ENCODE data around the gene ASH1L. TPM values are rescaled to one million over a fixed set of nuclear protein-coding genes. Genes with fewer than 3 reads are reported as not detected.
A peak's percentile ranks its signal among the peaks of the same experiment; 100 is the strongest.
"Not testable (repeated sequence)": the region's sequence is repeated elsewhere in the genome, so short reads cannot be mapped to it uniquely, and the experiment has no call there.

Gene ASH1L
- 100 to 1,000 TPM in 1 of 3 donors, 10 to 100 TPM in 2; 83.2 to 103 (median 85.6) TPM for total RNA-seq

- Histone ChIP-seq H3K4me3 (peak within 1 kb of the TSS; percentile 75 to 99 (median 81)), H3K27ac (peak within 1 kb of the TSS; percentile 95 to 100), H3K4me1 (peaks cover 0 to 8% of the 10 kb centered on the region in 2 donors), H3K36me3 (no peaks in the 10 kb centered on the region), H3K27me3 (no peaks in the 10 kb centered on the region), H3K9me3 (no peaks in the 10 kb centered on the region)
- intact Hi-C loops (cut with DNase I; ENCODE audit: low total_unique reads), result no loop called here
- TF ChIP-seq, protein P1, sequence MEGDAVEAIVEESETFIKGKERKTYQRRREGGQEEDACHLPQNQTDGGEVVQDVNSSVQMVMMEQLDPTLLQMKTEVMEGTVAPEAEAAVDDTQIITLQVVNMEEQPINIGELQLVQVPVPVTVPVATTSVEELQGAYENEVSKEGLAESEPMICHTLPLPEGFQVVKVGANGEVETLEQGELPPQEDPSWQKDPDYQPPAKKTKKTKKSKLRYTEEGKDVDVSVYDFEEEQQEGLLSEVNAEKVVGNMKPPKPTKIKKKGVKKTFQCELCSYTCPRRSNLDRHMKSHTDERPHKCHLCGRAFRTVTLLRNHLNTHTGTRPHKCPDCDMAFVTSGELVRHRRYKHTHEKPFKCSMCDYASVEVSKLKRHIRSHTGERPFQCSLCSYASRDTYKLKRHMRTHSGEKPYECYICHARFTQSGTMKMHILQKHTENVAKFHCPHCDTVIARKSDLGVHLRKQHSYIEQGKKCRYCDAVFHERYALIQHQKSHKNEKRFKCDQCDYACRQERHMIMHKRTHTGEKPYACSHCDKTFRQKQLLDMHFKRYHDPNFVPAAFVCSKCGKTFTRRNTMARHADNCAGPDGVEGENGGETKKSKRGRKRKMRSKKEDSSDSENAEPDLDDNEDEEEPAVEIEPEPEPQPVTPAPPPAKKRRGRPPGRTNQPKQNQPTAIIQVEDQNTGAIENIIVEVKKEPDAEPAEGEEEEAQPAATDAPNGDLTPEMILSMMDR (IDR thresholded peaks at IDR 0.05), result peak in 2 of 3 donors; percentile 28 to 42
- TF ChIP-seq POLR2AphosphoS5 (IDR thresholded peaks at IDR 0.05), result peak; percentile 88 to 93 (median 92)
- TF ChIP-seq POLR2A (IDR thresholded peaks at IDR 0.05), result peak; percentile 83
- peak; percentile 88 to 94 for DNase-seq (ENCODE audit: low spot score in 2 of 2)
These were observed at the start of gene ASH1L for GRCh38 chr1:155562581-155563376. TSS of gene ASH1L (minus strand) at chr1:155562803. CDS start at chr1:155521519, 41,284 bp downstream.

- H3K27me3 ChIP-seq; H3K4me1 ChIP-seq; H3K9me3 ChIP-seq; DNase-seq (ENCODE audit: low spot score in 2 of 2); intact Hi-C loops (cut with DNase I; ENCODE audit: low total_unique reads); H3K36me3 ChIP-seq; H3K27ac ChIP-seq: not testable (repeated sequence)
- peak overlapping the region; percentile 38 to 80 (median 72) for H3K4me3 ChIP-seq
These were observed 47.6 kb upstream of the ASH1L start for GRCh38 chr1:155610257-155610647.

GRCh38 chr1:155609515-155610256, 47.1 kb upstream of the ASH1L start, which contains the start of gene MSTO1:
TSS of gene MSTO1 (plus strand) at chr1:155610218. CDS start at chr1:155610249, 31 bp downstream.
- Histone ChIP-seq H3K27ac (peak within 1 kb of the TSS; percentile 84), H3K36me3 (no peaks in the 10 kb centered on the region), H3K9me3 (no peaks in the 10 kb centered on the region), H3K4me3 (peak within 1 kb of the TSS; percentile 38 to 80 (median 72)), H3K4me1 (no peaks in the 10 kb centered on the region), H3K27me3 (no peaks in the 10 kb centered on the region)
- intact Hi-C loops (cut with DNase I; ENCODE audit: low total_unique reads), result no loop called here
- peak; percentile 96 to 98 for DNase-seq (ENCODE audit: low spot score in 2 of 2)
- TF ChIP-seq, protein P1 (IDR thresholded peaks at IDR 0.05), result no peak
- peak; percentile 35 for TF ChIP-seq POLR2A (IDR thresholded peaks at IDR 0.05)
- TF ChIP-seq POLR2AphosphoS5 (IDR thresholded peaks at IDR 0.05), result peak; percentile 46 to 64 (median 54)

DNA sequence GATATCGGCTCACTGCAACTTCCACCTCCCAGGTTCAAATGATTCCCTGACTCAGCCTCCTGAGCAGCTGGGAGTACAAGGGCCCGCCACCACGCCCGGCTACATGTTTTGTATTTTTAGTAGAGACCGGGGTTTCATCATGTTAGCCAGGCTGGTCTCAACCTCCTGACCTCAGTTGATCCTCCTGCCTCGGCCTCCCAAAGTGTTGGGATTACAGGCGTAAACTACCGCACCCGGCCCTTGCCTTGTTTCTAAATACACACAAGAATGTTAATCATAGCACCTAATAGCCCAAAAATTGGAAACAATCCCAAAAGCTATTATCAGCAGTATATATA, 46.3 kb upstream of the ASH1L start:
- intact Hi-C loops (cut with DNase I; ENCODE audit: low total_unique reads), result no loop called here
- Histone ChIP-seq H3K36me3 (no peaks in the 10 kb centered on the region), H3K4me1 (no peaks in the 10 kb centered on the region), H3K27ac (no peak overlapping the region), H3K9me3 (no peaks in the 10 kb centered on the region), H3K4me3 (no peak overlapping the region), H3K27me3 (no peaks in the 10 kb centered on the region)
- no peak for TF ChIP-seq POLR2A (IDR thresholded peaks at IDR 0.05)
- no peak for TF ChIP-seq POLR2AphosphoS5 (IDR thresholded peaks at IDR 0.05)
- TF ChIP-seq, protein P1 (IDR thresholded peaks at IDR 0.05), result no peak
- no peak for DNase-seq (ENCODE audit: low spot score in 2 of 2)

GRCh38 chr1:155607708-155608107, 45.1 kb upstream of the ASH1L start:
- intact Hi-C loops (cut with DNase I; ENCODE audit: low total_unique reads), result no loop called here
- no peaks in the 10 kb centered on the region for H3K4me1 ChIP-seq
- no peak for DNase-seq (ENCODE audit: low spot score in 2 of 2)
- H3K36me3 ChIP-seq, result no peaks in the 10 kb centered on the region
- no peak for TF ChIP-seq POLR2AphosphoS5 (IDR thresholded peaks at IDR 0.05)
- TF ChIP-seq, protein P1 (IDR thresholded peaks at IDR 0.05), result no peak
- no peak for TF ChIP-seq POLR2A (IDR thresholded peaks at IDR 0.05)
- no peaks in the 10 kb centered on the region for H3K27me3 ChIP-seq
- no peak overlapping the region for H3K27ac ChIP-seq
- no peaks in the 10 kb centered on the region for H3K9me3 ChIP-seq
- no peak overlapping the region for H3K4me3 ChIP-seq

- H3K4me1 ChIP-seq; intact Hi-C loops (cut with DNase I; ENCODE audit: low total_unique reads); DNase-seq (ENCODE audit: low spot score in 2 of 2); H3K9me3 ChIP-seq; H3K4me3 ChIP-seq; H3K36me3 ChIP-seq; H3K27ac ChIP-seq; H3K27me3 ChIP-seq: not testable (repeated sequence)
These were observed 37.4 kb upstream of the ASH1L start for GRCh38 chr1:155599828-155600572.

Data from breast epithelium (tissue), 4 donors.